NCI-H187 treated with DMSO at 0.1 percent for 48 hours (cell line): ENCODE data around the gene BABAM1.
"Not testable (repeated sequence)": the region's sequence is repeated elsewhere in the genome, so short reads cannot be mapped to it uniquely, and the experiment has no call there.

Experiments
- DNase-seq: peaks from one replicate; lab custom pipeline; 2025; lab: John Stamatoyannopoulos, UW

BABAM1 gene

GRCh38 chr19:17243830-17244617, 23.2 kb upstream of the BABAM1 start:
- DNase-seq = no peak

DNA sequence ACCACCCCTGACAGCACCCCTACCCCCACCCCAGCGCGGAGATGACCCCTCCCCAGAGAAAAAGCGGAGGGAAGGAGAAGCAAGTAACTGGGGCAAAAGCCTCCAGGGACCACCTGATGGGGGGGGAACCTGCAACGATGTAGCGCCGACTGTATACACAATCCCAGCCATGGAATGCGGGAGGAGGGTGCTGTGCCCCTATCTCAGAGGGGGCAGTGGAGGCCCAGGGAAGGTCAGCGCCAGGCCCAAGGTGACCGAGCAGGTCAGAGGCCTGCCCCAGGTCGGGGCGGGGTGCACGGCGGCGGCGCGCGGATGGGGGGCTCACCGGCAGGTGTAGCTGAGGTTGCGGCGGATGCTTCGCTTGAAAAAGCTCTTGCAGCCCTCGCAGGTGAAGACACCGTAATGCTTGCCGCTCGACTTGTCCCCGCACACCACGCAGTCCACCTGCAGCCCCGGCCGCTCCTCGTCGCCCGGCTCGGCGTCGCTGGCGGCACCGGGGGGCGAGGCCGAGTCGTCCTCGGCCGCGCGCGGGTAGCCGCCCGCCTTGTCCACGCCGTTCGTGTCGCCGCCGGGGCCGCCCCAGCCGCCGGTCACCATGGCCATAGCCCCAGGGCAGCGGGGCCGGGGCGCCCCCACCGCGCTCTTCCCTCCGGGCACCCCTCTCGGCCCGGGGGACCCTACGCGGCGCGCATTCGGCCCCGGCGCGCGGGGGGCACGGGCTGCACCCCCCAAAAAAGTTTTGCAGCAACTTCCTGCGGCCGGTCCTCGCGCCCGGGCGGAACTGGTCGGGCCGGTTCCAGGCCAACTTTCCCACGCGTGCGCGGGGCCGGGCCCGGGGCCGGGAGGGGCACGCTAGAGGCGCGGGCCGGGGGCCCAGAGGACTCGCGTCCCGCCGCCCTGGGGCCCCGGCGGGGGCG, 22.4 kb upstream of the BABAM1 start:
- DNase-seq = no peak

DNA sequence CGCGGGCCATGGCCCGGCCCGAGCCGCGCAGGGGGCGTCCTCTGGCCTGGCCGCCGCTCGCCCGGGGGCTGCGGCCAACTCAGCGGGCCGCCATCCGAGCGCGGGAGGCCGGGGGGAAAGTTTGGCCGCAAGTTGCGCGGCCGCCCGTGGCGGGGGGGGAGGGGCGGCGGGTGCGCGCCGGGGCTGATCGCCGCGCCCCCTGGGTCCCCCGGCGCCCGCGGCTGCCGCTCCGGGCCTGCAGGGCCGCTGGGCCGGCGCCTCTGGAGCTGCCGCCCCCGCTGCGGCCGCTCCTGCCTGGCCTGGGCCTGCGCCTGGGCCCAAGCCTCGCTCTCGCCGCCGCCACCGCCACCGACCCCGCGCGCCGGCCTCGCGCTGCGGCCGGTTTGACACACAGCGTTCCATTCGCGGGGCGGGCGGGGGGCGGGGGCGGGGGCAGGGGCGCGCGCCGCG, 21.7 kb upstream of the BABAM1 start, which contains the start of gene NR2F6:
TSS of gene NR2F6 (minus strand) at position 385 of the 450 bp plus-strand sequence. CDS start 699 bp downstream, outside the sequence.
- no peak for DNase-seq

- DNase-seq = no peak
These were observed 20.4 kb upstream of the BABAM1 start for GRCh38 chr19:17246681-17247425.

DNA sequence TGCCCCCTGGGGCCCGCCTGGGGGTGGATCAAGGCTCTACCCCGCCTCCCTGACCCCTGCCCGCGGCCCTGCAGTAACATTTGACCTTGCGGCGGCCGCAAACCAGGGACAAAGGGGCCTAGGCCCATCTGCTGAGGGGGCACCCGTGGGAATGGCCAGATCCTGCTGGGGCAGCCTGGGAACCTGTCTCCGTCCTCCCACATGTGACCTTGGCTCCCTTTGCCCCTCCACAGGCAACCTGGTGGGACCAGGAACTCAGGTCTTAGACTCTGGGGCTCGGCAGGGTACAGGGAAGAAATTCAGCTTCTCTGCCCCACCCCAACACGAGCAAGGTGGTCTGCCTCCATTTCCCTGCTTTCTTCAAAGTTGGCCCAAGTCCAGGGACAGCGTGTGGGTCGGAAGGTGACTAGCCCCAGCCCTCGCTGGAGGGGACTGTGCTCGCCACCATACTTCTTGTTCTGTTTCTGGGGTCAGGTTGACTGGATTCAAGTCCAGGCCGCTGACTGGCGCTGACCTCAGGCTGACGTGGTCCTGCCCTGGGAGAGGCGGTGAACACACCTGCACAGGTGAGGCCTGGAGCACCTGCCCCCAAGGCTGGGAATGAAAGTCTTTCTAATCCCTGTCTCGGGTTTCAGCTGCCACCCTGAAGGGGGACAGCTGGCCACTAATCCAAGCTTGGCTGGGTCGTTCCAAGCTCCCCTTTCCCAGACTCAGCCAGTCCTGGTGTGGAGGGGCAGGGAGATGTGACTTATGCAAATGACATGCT, 19.0 kb upstream of the BABAM1 start:
- no peak for DNase-seq

GRCh38 chr19:17249887-17250548, 17.2 kb upstream of the BABAM1 start:
- DNase-seq = no peak

DNA sequence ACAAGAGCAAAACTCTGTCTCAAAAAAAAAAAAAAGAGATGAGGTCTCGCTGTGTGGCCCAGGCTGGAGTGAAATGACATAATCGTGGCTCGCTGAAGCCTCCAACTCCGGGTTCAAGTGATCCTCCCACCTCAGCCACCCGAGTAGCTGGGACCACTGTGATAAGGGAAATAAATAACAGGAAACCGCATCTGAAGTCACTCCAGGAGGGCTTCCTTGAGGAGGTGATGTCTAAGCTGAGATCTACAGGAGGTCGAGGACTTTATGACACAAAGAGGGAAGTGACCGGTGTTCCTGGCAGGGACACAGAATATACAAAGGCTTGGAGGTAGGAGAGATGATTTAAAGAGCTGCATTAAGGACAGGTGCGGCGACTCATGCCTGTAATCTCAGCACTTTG, 12.6 kb upstream of the BABAM1 start:
- DNase-seq = no peak

GRCh38 chr19:17255150-17255621, 12.1 kb upstream of the BABAM1 start:
- DNase-seq = no peak

DNA sequence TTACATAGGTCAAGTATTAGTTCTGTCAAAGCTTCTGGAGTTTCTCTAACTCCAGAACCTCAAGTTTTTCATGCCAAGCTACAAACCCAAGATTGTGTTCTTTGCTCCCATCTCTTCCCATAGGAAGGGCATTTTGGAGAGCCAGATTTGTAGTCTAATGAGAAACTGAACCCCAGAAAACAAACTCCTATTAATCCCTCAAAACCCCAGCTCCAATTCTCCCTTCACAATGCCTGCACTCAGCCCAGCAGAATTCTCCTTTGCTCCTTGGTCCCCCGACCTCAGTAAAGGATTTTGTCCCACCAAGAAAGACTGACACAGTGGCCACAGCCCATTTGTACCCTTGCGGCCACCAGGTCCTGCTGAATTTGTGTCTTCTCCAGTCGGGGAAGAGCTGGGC, 11.1 kb upstream of the BABAM1 start:
- no peak for DNase-seq

- no peak for DNase-seq
These were observed 8.0 kb upstream of the BABAM1 start for GRCh38 chr19:17259118-17259780.

DNA sequence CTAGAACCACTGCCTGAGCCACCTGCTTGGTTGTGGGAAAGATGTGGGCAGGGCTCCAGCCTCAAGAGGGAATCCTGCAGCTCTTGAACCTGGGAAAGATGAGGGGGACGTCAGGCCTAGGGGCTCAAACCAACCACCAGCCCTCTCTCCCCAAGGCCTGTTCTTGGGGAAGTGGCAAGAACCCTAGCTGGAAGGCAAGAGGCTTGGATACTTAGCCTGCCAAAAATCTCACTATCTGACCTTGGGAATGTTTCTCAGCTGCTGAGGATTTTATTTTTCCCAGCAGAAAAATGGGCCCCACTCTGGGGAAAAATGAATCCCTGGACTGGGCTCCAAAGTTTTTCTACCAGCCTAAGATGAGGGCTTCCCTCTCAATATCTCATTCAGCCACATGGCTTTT, 7.3 kb upstream of the BABAM1 start:
- no peak for DNase-seq

- no peak for DNase-seq
These were observed 6.4 kb upstream of the BABAM1 start for GRCh38 chr19:17260842-17261325.

- no peak for DNase-seq
These were observed 4.7 kb upstream of the BABAM1 start for GRCh38 chr19:17262557-17262956.

GRCh38 chr19:17263712-17264640, 3.3 kb upstream of the BABAM1 start:
- DNase-seq = no peak

DNA sequence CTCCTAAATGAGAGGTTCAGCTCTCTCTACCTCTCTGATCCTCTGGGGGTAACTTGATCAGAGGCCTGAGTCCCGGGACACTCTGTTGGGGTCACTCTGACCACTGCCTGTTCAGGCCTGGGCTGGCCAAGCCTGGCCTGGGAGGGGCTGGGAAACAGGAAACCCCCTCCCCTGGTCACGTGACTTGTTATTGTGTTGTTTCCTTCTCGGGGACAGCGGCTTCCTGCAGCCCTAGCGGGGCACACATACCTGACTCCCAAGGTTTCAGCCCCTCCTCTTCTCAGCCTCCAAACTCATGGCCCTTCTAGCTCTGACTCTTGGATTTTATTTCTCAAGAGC, 2.6 kb upstream of the BABAM1 start, which contains the start of gene USHBP1:
TSS of gene USHBP1 (minus strand) at position 105 of the 339 bp plus-strand sequence. CDS start 446 bp downstream, outside the sequence.
- no peak for DNase-seq

DNA sequence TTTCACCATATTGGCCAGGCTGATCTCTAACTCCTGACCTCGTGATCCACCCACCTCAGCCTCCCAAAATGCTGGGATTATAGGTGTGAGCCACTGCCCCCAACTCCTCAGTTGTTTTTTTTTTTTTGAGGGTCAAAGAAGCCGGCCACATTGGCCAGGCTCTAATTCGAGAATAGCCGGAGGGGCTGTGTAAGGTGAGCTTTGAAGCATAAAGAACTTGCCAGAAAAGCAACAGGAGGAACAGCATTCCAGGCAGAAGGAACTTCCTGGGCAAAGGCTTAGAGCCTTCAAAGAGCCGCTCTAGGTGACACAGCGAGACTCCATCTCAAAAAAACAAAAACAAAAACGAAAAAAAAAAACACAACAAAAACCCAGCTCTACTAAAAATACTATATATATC, 1.2 kb upstream of the BABAM1 start:
- no peak for DNase-seq

DNA sequence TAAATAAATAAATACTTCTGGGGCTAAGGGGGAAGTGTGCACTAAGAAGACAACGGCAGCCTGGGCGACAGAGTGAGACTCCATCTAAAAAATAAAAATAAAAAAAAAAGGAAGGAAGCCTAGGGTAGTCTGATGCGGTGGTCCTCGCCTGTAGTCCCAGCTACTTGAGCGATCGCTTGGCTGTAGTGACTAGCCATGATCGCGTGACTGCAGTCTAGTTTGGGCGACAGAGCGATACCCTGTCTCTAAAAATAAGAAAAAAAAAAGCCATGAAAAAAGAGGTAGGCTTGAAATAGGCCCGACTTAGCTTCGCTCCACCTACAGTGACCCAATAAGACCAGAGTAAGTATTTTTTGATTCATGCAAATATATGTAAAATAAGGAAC, 661 bp upstream of the BABAM1 start:
- DNase-seq = no peak

DNA sequence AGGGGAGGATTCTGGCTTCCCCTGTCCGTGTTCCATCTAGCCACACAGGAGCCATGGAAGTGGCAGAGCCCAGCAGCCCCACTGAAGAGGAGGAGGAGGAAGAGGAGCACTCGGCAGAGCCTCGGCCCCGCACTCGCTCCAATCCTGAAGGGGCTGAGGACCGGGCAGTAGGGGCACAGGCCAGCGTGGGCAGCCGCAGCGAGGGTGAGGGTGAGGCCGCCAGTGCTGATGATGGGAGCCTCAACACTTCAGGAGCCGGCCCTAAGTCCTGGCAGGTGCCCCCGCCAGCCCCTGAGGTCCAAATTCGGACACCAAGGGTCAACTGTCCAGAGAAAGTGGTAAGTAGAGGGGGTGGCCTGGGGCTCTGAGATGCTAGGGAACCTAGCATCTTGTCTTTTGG, 1.5 kb downstream of the BABAM1 start:
- DNase-seq = no peak

DNA sequence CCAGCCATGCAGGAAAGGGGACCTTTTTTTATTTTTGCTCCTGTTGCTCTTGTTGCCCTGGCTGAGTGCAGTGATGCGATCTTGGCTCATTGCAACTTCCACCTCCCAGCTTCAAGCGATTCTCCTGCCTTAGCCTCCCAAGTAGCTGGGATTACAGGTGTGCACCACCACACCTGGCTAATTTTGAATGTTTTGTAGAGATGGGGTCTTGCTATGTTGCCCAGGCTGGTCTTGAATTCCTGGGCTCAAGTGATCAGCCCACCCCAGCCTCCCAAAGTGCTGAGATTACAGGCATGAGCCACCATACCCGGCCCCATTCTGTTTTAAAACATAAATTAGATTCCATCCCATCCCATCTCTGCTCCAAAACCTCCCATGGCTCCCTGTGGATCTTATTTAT, 7.6 kb downstream of the BABAM1 start:
- not testable (repeated sequence) for DNase-seq
